GM12878 (cell line): ENCODE data around the gene CCBE1. TPM values are rescaled to one million over a fixed set of nuclear protein-coding genes. Genes with fewer than 3 reads are reported as not detected.

Experiments
- ATAC-seq: fragments of 200-7000 bp; cut with Tn5 transposase; 3 replicates; pipeline ENCODE4 v1.9.1; 2020; ENCODE audit warnings: mild to moderate bottlenecking, moderate library complexity
- BruUV-seq: library from RNA; stranded (reverse); fragments of 400-500 nt; replicated peaks from 2 replicates; lab custom pipeline; 2021; lab: Mats Ljungman, UMichigan
- CTCF ChIA-PET: fragments of 300-600 bp; sonication (Branson Sonifier 250); formaldehyde crosslinking; extraction: SDS; loops from one replicate; lab custom pipeline; 2021; ENCODE audit warnings: inconsistent platforms; lab: Yijun Ruan, JAX
- POLR2A ChIA-PET: fragments of 350-600 bp; formaldehyde crosslinking; extraction: SDS; loops from one replicate; lab custom pipeline; 2021; ENCODE audit warnings: inconsistent platforms; lab: Charles Lee
- RAD21 ChIA-PET: fragments of 300-600 bp; sonication (Branson Sonifier 250); formaldehyde crosslinking; loops from one replicate; lab custom pipeline; 2023; ENCODE audit warnings: antibody characterized with exemption; ENCODE audit not compliant: unreplicated experiment; lab: Charles Lee
- SMC1A ChIA-PET: fragments of 300-600 bp; sonication (Branson Sonifier 250); formaldehyde crosslinking; loops from one replicate; lab custom pipeline; 2023; ENCODE audit not compliant: unreplicated experiment, uncharacterized antibody; lab: Charles Lee
- DNase-seq: peaks from one replicate; pipeline ENCODE4 v3.0.0-alpha.2; 2011; ENCODE audit warnings: low read depth, low spot score
- FAIRE-seq: peaks from 3 replicates; lab custom pipeline; 2011; peaks lifted over from hg19 to GRCh38; lab: Jason Lieb, UNC
- H2AFZ ChIP-seq: 2 replicates; pipeline ENCODE4 v1.6.0; 2011; ENCODE audit warnings: low read depth, low read length, control low read depth; ENCODE audit not compliant: control insufficient read depth
- H3K27ac ChIP-seq: 2 replicates; pipeline ENCODE4 v1.5.1; 2011; ENCODE audit warnings: control low read depth; ENCODE audit not compliant: control insufficient read depth, insufficient read depth
- H3K27me3 ChIP-seq, 2 experiments: replicated peaks in 1 of 2; 2 replicates each; pipeline versions ENCODE4 v1.6.0 to v1.6.1; 2011; ENCODE audit warnings: low read length in 1 of 2; ENCODE audit not compliant: control insufficient read depth in 2 of 2, insufficient read depth in 2 of 2
- H3K36me3 ChIP-seq, 2 experiments: 2 replicates each; pipeline ENCODE4 v1.5.1; 2011; ENCODE audit warnings: low read length in 1 of 2; ENCODE audit not compliant: control insufficient read depth in 2 of 2, insufficient read depth in 2 of 2
- H3K4me1 ChIP-seq: 2 replicates; pipeline ENCODE4 v1.6.1; 2011; ENCODE audit warnings: mild to moderate bottlenecking, low read length, moderate library complexity, mixed read lengths; ENCODE audit not compliant: control insufficient read depth, insufficient read depth
- H3K4me2 ChIP-seq: 2 replicates; pipeline ENCODE4 v1.6.0; 2011; ENCODE audit warnings: control low read depth; ENCODE audit not compliant: control insufficient read depth, insufficient read depth
- H3K4me3 ChIP-seq: fragments of 200-600 bp; sonication (generic); 2 replicates; pipeline ENCODE4 v1.5.1; 2016
- H3K79me2 ChIP-seq: 2 replicates; pipeline ENCODE4 v1.6.0; 2011; ENCODE audit warnings: low read length; ENCODE audit not compliant: control insufficient read depth, insufficient read depth
- H3K9ac ChIP-seq: 2 replicates; pipeline ENCODE4 v1.8.0; 2011; ENCODE audit warnings: low read length, control low read depth, mixed read lengths; ENCODE audit not compliant: control insufficient read depth, insufficient read depth
- H3K9me3 ChIP-seq: replicated peaks from 3 replicates; pipeline ENCODE4 v1.5.1; 2011; ENCODE audit warnings: mild to moderate bottlenecking, low read length; ENCODE audit not compliant: control insufficient read depth, insufficient read depth
- H4K20me1 ChIP-seq: 2 replicates; pipeline ENCODE4 v1.6.0; 2011; ENCODE audit not compliant: control insufficient read depth, insufficient read depth
- CBX3 ChIP-seq: fragments of 200-600 bp; sonication (generic); IDR thresholded peaks from 2 replicates; pipeline ENCODE4 v1.6.1; 2016; ENCODE audit warnings: low read depth, borderline replicate concordance
- CREM ChIP-seq: IDR thresholded peaks from 2 replicates; pipeline ENCODE4 v1.6.1; 2014; ENCODE audit warnings: antibody characterized with exemption, low read depth
- EGR1 ChIP-seq, 2 experiments: IDR thresholded peaks; 1 replicate in 1 of 2; 2 replicates in 1 of 2; pipeline ENCODE4 v1.6.1; 2011 to 2012; ENCODE audit warnings: low read depth in 2 of 2, low read length in 2 of 2, borderline replicate concordance in 1 of 2, mild to moderate bottlenecking in 1 of 2, moderate library complexity in 1 of 2
- HDGF ChIP-seq: fragments of 450-650 bp; IDR thresholded peaks from 2 replicates; pipeline ENCODE4 v1.6.1; 2016; ENCODE audit warnings: antibody characterized with exemption
- KAT2A ChIP-seq: conservative IDR thresholded peaks from 2 replicates; pipeline ENCODE4 v1.6.1; 2011; ENCODE audit warnings: low read depth, low read length; ENCODE audit not compliant: control insufficient read depth
- KLF5 ChIP-seq: fragments of 450-650 bp; IDR thresholded peaks from 2 replicates; pipeline ENCODE4 v1.6.1; 2014; ENCODE audit warnings: mild to moderate bottlenecking; ENCODE audit not compliant: partially characterized antibody
- MYB ChIP-seq: fragments of 150-350 bp; IDR thresholded peaks from 2 replicates; pipeline ENCODE4 v1.6.1; 2014; ENCODE audit warnings: mild to moderate bottlenecking, low read depth, low read length, borderline replicate concordance
- SKIL ChIP-seq: fragments of 450-650 bp; IDR thresholded peaks from 2 replicates; pipeline ENCODE4 v1.6.1; 2017; ENCODE audit warnings: mild to moderate bottlenecking, low read depth, inconsistent platforms; ENCODE audit not compliant: poor library complexity, severe bottlenecking
- SMAD5 ChIP-seq: IDR thresholded peaks from 2 replicates; pipeline ENCODE4 v1.6.1; 2016; ENCODE audit warnings: antibody characterized with exemption, low read depth
- TCF12 ChIP-seq: IDR thresholded peaks from 2 replicates; pipeline ENCODE4 v1.6.1; 2011; ENCODE audit warnings: low read depth, mild to moderate bottlenecking, low read length
- WGBS: methylation state at CpG from one replicate; pipeline ENCODE4 v1.1.6; 2016; ENCODE audit warnings: low lambda C conversion rate; ENCODE audit not compliant: insufficient replicate concordance, insufficient coverage; ENCODE audit errors: missing lambda C conversion rate; 5-methylcytosine and 5-hydroxymethylcytosine counted together
- in situ Hi-C: fragments of 300-500 bp; cut with MboI; formaldehyde crosslinking; loops from 9 replicates; pipeline ENCODE4 v1.14.3; 2018; ENCODE audit warnings: mixed read lengths
- intact Hi-C: fragments of 100-400 bp; cut with micrococcal nuclease; formaldehyde crosslinking; loops from one replicate; pipeline ENCODE4 v1.14.2; 2022; ENCODE audit not compliant: unreplicated experiment
- polyA plus RNA-seq, 11 experiments: library from polyadenylated mRNA; depleted of rRNA in 4 of 11; unstranded in 6 of 11; stranded (reverse) in 5 of 11; fragments of >200 nt; fragmentation: Nextera tagmentation in 4 of 11; fragmentation: Illumina TruSeq in 1 of 11; extraction: Ambion mirVana in 4 of 11; extraction: Trizol in 1 of 11; gene quantifications; 1 replicate in 1 of 11; 2 replicates in 10 of 11; pipeline versions ENCODE4 v1.2.1 to v1.2.3, GENCODE V29; 2011 to 2016; ENCODE audit warnings: inconsistent platforms in 2 of 11, missing spikeins in 2 of 11, low read depth in 1 of 11
- total RNA-seq, 4 experiments: library from RNA; depleted of rRNA in 3 of 4; stranded (reverse); fragments of >200 nt in 3 of 4; fragmentation: Illumina TruSeq in 1 of 4; extraction: Trizol in 1 of 4; gene quantifications; 2 replicates each; pipeline versions ENCODE4 v1.2.1 to v1.2.3, GENCODE V29; 2013 to 2021
- TF ChIP-seq, protein P1 (sequence below): fragments of 450-650 bp; IDR thresholded peaks from 2 replicates; pipeline ENCODE4 v1.6.1; 2016; ENCODE audit warnings: mild to moderate bottlenecking
- TF ChIP-seq, protein P2 (sequence below): fragments of 450-650 bp; IDR thresholded peaks from 2 replicates; pipeline ENCODE4 v1.6.1; 2014; ENCODE audit warnings: mild to moderate bottlenecking

Gene CCBE1
- total and polyA plus RNA-seq, 10 of the 15 experiments (the other 5 are each of a cell fraction or from before 2014, with no cell fraction given): 0.03 to 0.49 (median 0.04) TPM; not detected in 7

DNA sequence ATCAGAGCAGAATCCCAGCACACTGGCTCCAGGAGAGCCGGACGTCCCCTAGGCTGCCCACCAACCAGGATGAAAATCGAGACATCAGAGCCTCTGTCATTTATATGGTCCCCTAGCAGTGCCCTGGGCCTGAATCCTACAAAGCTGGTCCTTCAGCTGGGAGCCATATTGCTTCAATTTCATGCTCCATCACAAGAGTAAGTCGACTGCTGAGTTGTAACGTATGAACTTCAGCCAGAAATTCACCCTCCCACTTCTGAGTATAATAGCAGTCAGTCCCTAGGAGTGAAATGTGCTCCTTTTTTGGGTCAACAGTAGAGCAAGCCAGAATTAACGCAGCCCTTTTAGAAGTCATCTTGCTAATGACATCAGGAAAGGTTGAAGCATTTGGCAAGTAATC lies 126.4 kb downstream of the CCBE1 start:
- WGBS: 23% methylated on average over 6 of the region's 6 CpGs
- no peak for ATAC-seq
- H3K36me3 ChIP-seq: no peaks in the 10 kb centered on the region
- no peak overlapping the region for H3K4me2 ChIP-seq
- H3K4me1 ChIP-seq: no peaks in the 10 kb centered on the region
- H4K20me1 ChIP-seq: no peaks in the 10 kb centered on the region
- DNase-seq: no peak
- intact Hi-C loops: no loop called here
- RAD21 ChIA-PET: no interaction called here
- no peak overlapping the region for H2AFZ ChIP-seq
- H3K9ac ChIP-seq: no peak overlapping the region
- SMC1A ChIA-PET: no interaction called here
- H3K27ac ChIP-seq: no peak overlapping the region
- no peak overlapping the region for H3K4me3 ChIP-seq
- no TSS peak for BruUV-seq
- FAIRE-seq: no peak
- POLR2A ChIA-PET: no interaction called here
- CTCF ChIA-PET: no interaction called here
- in situ Hi-C loops: no loop called here
- no peak for TF ChIP-seq MYB
- no peak for TF ChIP-seq EGR1 (IDR thresholded peaks at IDR 0.05; ENCODE audit: borderline replicate concordance in 1 of 2, low read depth in 2 of 2, low read length in 2 of 2)
- TF ChIP-seq, protein P1, sequence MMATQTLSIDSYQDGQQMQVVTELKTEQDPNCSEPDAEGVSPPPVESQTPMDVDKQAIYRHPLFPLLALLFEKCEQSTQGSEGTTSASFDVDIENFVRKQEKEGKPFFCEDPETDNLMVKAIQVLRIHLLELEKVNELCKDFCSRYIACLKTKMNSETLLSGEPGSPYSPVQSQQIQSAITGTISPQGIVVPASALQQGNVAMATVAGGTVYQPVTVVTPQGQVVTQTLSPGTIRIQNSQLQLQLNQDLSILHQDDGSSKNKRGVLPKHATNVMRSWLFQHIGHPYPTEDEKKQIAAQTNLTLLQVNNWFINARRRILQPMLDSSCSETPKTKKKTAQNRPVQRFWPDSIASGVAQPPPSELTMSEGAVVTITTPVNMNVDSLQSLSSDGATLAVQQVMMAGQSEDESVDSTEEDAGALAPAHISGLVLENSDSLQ: no peak
- no peak for TF ChIP-seq TCF12
- TF ChIP-seq CBX3: no peak
- TF ChIP-seq, protein P2, sequence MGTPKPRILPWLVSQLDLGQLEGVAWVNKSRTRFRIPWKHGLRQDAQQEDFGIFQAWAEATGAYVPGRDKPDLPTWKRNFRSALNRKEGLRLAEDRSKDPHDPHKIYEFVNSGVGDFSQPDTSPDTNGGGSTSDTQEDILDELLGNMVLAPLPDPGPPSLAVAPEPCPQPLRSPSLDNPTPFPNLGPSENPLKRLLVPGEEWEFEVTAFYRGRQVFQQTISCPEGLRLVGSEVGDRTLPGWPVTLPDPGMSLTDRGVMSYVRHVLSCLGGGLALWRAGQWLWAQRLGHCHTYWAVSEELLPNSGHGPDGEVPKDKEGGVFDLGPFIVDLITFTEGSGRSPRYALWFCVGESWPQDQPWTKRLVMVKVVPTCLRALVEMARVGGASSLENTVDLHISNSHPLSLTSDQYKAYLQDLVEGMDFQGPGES: no peak
- no peak for TF ChIP-seq SKIL
- TF ChIP-seq CREM: no peak
- TF ChIP-seq SMAD5: no peak
- no peak for TF ChIP-seq HDGF
- TF ChIP-seq KLF5: no peak
- no peak for TF ChIP-seq KAT2A
- no peaks in the 10 kb centered on the region; the same call in 2 of the 3 replicates for H3K9me3 ChIP-seq
- H3K79me2 ChIP-seq: no peaks in the 10 kb centered on the region
- H3K27me3 ChIP-seq: no peaks in the 10 kb centered on the region; a peak in 1 of 4 replicates
